ENCODE measurements around the gene IRS2.

DNA sequence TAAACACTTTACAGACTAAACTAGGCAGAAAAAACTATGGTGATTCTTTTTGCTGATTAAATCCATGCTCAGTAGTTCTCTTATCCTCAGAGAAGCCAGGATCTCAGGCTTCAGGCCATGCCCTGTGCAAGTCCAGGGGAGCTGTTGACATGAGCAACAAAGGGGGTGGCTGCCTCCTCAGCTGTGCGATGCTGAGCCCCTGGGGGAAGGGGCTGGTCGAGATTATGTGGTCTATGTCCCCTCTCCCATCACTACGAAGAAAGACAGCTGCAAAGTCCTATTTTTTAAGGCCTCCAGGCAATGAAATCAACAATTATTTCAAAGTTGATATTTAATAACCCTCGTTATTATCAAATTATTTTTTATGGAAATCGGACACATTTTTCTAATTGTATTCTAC lies 37.0 kb downstream of the IRS2 start:
- TF ChIP-seq, protein P1, sequence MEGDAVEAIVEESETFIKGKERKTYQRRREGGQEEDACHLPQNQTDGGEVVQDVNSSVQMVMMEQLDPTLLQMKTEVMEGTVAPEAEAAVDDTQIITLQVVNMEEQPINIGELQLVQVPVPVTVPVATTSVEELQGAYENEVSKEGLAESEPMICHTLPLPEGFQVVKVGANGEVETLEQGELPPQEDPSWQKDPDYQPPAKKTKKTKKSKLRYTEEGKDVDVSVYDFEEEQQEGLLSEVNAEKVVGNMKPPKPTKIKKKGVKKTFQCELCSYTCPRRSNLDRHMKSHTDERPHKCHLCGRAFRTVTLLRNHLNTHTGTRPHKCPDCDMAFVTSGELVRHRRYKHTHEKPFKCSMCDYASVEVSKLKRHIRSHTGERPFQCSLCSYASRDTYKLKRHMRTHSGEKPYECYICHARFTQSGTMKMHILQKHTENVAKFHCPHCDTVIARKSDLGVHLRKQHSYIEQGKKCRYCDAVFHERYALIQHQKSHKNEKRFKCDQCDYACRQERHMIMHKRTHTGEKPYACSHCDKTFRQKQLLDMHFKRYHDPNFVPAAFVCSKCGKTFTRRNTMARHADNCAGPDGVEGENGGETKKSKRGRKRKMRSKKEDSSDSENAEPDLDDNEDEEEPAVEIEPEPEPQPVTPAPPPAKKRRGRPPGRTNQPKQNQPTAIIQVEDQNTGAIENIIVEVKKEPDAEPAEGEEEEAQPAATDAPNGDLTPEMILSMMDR (IDR thresholded peaks at IDR 0.05): no peak
- TF ChIP-seq POLR2A (IDR thresholded peaks at IDR 0.05): no peak
